Colonic mucosa (tissue), 4 donors: Measurements from ENCODE around the gene MBOAT7. TPM values are rescaled to one million over a fixed set of nuclear protein-coding genes. Genes with fewer than 3 reads are reported as not detected.
"Not testable (repeated sequence)": the region's sequence is repeated elsewhere in the genome, so short reads cannot be mapped to it uniquely, and the experiment has no call there.

Experiments
- DNase-seq: peaks from one replicate; pipeline ENCODE4 v3.0.0-alpha.2; 2020
- H3K27ac ChIP-seq: fragments of 200-600 bp; one replicate; pipeline ENCODE4 v1.8.0; 2021
- H3K27me3 ChIP-seq: fragments of 200-600 bp; one replicate; pipeline ENCODE4 v1.8.0; 2021
- H3K36me3 ChIP-seq: fragments of 200-600 bp; one replicate; pipeline ENCODE4 v1.8.0; 2021
- H3K4me1 ChIP-seq: fragments of 200-600 bp; one replicate; pipeline ENCODE4 v1.8.0; 2021; ENCODE audit warnings: mild to moderate bottlenecking
- H3K4me3 ChIP-seq: fragments of 200-600 bp; one replicate; pipeline ENCODE4 v1.8.0; 2021
- H3K9ac ChIP-seq, 2 donors: one replicate each; pipeline ENCODE4 v1.7.0; 2013; ENCODE audit warnings: control low read depth in 2 of 2, low read depth in 2 of 2, low read length in 2 of 2
- H3K9me3 ChIP-seq: fragments of 200-600 bp; one replicate; pipeline ENCODE4 v1.8.0; 2021
- intact Hi-C: fragments of 100-400 bp; cut with DNase I; formaldehyde crosslinking; loops from one replicate; pipeline ENCODE4 v1.14.1; 2022
- total RNA-seq, 2 donors: library from RNA; stranded (reverse); fragmentation: NEBNext Ultra II Directional in 1 of 2; extraction: Animal tissue kit (Norgen Biotek cat#: 25700) in 1 of 2; gene quantifications; one replicate each; pipeline ENCODE4 v1.2.1, GENCODE V29; 2021
- TF ChIP-seq, protein P1 (sequence below): fragments of 200-600 bp; IDR thresholded peaks from one replicate; pipeline ENCODE4 v1.8.0; 2022; ENCODE audit warnings: antibody characterized with exemption, mild to moderate bottlenecking
- donor health status: healthy.
- donor health status: DM: no; HTN: no; CAD: no.
- donor health status: DM: no; HTN: no; CAD: no.

MBOAT7 gene
- total RNA-seq, 2 donors from 2014 or later: 122 to 142 TPM

- TF ChIP-seq, protein P1, sequence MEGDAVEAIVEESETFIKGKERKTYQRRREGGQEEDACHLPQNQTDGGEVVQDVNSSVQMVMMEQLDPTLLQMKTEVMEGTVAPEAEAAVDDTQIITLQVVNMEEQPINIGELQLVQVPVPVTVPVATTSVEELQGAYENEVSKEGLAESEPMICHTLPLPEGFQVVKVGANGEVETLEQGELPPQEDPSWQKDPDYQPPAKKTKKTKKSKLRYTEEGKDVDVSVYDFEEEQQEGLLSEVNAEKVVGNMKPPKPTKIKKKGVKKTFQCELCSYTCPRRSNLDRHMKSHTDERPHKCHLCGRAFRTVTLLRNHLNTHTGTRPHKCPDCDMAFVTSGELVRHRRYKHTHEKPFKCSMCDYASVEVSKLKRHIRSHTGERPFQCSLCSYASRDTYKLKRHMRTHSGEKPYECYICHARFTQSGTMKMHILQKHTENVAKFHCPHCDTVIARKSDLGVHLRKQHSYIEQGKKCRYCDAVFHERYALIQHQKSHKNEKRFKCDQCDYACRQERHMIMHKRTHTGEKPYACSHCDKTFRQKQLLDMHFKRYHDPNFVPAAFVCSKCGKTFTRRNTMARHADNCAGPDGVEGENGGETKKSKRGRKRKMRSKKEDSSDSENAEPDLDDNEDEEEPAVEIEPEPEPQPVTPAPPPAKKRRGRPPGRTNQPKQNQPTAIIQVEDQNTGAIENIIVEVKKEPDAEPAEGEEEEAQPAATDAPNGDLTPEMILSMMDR: no peak
- Histone ChIP-seq H3K27me3 (no peaks in the 10 kb centered on the region), H3K4me3 (no peak overlapping the region), H3K36me3 (peaks cover 2% of the 10 kb centered on the region), H3K9me3 (no peaks in the 10 kb centered on the region), H3K27ac (no peak overlapping the region), H3K4me1 (peaks cover 8% of the 10 kb centered on the region), H3K9ac (no peak overlapping the region)
- intact Hi-C loops: no loop called here
- DNase-seq: no peak
Measured at GRCh38 chr19:54197121-54197520, 7.7 kb upstream of the MBOAT7 start.

DNA sequence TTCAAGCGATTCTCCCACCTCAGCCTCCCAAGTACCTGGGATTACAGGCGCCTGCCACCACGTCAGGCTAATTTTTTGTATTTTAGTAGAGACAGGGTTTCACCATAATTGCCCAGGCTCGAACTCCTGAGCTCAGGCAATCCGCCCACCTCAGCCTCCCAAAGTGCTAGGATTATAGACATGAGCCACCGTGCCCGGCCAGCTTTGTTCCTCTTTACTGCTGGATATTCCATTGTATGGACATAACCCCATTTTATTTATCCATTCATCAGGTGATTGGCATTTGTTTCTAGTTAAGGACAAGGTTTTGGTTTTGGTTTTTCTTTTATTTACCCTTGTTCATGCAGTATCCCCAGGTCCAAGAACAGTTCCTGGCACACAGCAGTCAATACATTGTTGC is 7.2 kb upstream of the MBOAT7 start:
- Histone ChIP-seq H3K9me3 (no peaks in the 10 kb centered on the region), H3K36me3 (no peaks in the 10 kb centered on the region), H3K4me3 (no peak overlapping the region), H3K9ac (no peak overlapping the region), H3K27me3 (no peaks in the 10 kb centered on the region), H3K27ac (no peak overlapping the region), H3K4me1 (peaks cover 8% of the 10 kb centered on the region)
- intact Hi-C loops: no loop called here
- TF ChIP-seq, protein P1: no peak
- DNase-seq: no peak

DNA sequence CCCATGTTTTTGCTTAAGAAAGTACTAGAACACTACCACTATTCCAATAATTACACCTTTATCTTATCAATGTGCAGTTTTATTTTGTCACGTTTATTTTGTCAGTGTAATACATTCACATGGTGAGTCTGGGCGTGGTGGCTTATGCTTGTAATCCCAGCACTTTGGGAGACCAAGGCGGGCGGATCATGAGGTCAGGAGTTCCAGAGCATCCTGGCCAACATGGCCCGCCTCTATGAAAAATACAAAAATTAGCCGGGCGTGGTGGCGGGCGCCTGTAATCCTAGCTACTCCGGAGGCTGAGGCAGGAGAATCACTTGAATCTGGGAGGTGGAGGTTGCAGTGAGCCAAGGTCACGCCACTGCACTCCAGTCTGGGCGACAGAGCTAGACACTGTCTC is 5.1 kb upstream of the MBOAT7 start:
- intact Hi-C loops, DNase-seq, H3K4me3 ChIP-seq, H3K9ac ChIP-seq, H3K4me1 ChIP-seq, H3K9me3 ChIP-seq, H3K27ac ChIP-seq, H3K27me3 ChIP-seq, H3K36me3 ChIP-seq: not testable (repeated sequence)

DNA sequence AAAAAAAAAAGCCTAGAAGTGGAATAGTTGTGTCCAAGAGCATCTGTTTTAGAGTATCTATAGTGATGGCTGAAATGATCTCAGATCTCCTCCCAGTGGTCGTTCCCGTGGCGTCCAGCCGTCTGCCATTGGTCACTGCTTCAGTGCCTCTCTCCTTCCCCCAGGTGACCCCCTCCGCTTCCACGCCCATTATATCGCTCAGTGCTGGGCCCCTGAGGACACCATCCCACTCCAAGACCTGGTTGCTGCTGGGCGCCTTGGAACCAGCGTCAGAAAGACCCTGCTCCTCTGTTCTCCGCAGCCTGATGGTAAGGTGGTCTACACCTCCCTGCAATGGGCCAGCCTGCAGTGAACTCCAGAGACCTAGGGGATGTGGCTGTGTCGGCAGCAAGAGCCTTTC is 3.6 kb upstream of the MBOAT7 start:
- no peak overlapping the region for H3K27ac ChIP-seq
- no peaks in the 10 kb centered on the region for H3K9me3 ChIP-seq
- intact Hi-C loops: no loop called here
- DNase-seq: no peak
- H3K4me1 ChIP-seq: peaks cover 7% of the 10 kb centered on the region
- TF ChIP-seq, protein P1: no peak
- H3K36me3 ChIP-seq: no peaks in the 10 kb centered on the region
- H3K27me3 ChIP-seq: no peaks in the 10 kb centered on the region
- no peak overlapping the region for H3K4me3 ChIP-seq
- H3K9ac ChIP-seq: no peak overlapping the region

DNA sequence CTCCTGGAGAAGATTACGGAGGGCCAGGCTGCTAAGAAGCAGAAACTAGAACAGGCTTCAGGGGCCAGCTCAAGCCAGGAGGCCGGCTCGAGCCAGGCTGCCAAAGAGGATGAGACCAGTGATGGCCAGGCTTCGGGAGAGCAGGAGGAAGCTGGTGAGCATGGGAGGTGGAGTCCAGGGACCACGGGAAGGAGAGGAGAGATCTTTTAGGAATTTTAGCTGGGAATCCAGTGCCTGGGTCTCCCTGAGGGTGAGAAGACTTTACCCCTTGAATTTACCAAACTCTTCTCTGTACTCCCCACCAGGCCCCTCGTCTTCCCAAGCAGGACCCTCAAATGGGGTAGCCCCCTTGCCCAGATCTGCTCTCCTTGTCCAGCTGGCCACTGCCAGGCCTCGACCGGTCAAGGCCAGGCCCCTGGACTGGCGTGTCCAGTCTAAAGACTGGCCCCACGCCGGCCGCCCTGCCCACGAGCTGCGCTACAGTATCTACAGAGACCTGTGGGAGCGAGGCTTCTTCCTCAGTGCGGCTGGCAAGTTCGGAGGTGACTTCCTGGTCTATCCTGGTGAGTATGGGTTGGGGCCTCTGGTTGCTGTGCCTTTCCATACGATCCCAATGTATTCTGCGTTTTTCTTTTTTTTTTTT is 2.6 kb upstream of the MBOAT7 start:
- no peaks in the 10 kb centered on the region for H3K27me3 ChIP-seq
- TF ChIP-seq, protein P1: no peak
- H3K4me3 ChIP-seq: peak overlapping the region; percentile 60
- H3K27ac ChIP-seq: peak overlapping the region; percentile 99
- H3K4me1 ChIP-seq: peaks cover 13% of the 10 kb centered on the region
- no peak for DNase-seq
- H3K9me3 ChIP-seq: no peaks in the 10 kb centered on the region
- H3K9ac ChIP-seq: peak overlapping the region; percentile 95 to 96
- no peaks in the 10 kb centered on the region for H3K36me3 ChIP-seq
- intact Hi-C loops: no loop called here

- TF ChIP-seq, protein P1: no peak
- Histone ChIP-seq H3K9ac (peak within 1 kb of the TSS; percentile 95 to 96), H3K27me3 (no peaks in the 10 kb centered on the region), H3K4me3 (peak within 1 kb of the TSS; percentile 60), H3K36me3 (no peaks in the 10 kb centered on the region), H3K27ac (peak within 1 kb of the TSS; percentile 99), H3K4me1 (peaks cover 13% of the 10 kb centered on the region), H3K9me3 (no peaks in the 10 kb centered on the region)
- DNase-seq: peak; percentile 88
- intact Hi-C loops: no loop called here
Measured at GRCh38 chr19:54191011-54191810, 1.8 kb upstream of the MBOAT7 start, which contains the start of gene TSEN34. TSS of gene TSEN34 (plus strand) at chr19:54191308. CDS start at chr19:54191365, 57 bp downstream.
